ENCODE data around the gene FKBP5. TPM values are rescaled to one million over a fixed set of nuclear protein-coding genes. Genes with fewer than 3 reads are reported as not detected.
"Not testable (repeated sequence)": the region's sequence is repeated elsewhere in the genome, so short reads cannot be mapped to it uniquely, and the experiment has no call there.

The FKBP5 gene
- total RNA-seq (2014; rRNA removed; shearing (Covaris generic); ENCODE audit: low replicate concordance), result 9.4 and 10.3 TPM in 2 replicates

GRCh38 chr6:35688605-35689322, at the start of gene FKBP5:
Gene FKBP5, minus strand, starts transcription at chr6:35688915. Its CDS starts 46,091 bp downstream, at chr6:35642824.
- Histone ChIP-seq H3K27me3 (no peaks in the 10 kb centered on the region), H3K9me3 (no peaks in the 10 kb centered on the region), H3K4me3 (peak within 1 kb of the TSS; percentile 64), H3K36me3 (no peaks in the 10 kb centered on the region)
- DNase-seq, result peak; percentile 95

GRCh38 chr6:35737413-35738211, 48.9 kb upstream of the FKBP5 start:
- Histone ChIP-seq H3K9me3 (no peaks in the 10 kb centered on the region), H3K4me3 (no peak overlapping the region), H3K36me3 (no peaks in the 10 kb centered on the region), H3K27me3 (no peaks in the 10 kb centered on the region)
- DNase-seq, result no peak

- DNase-seq, result no peak
- H3K27me3 ChIP-seq, result no peaks in the 10 kb centered on the region
- no peaks in the 10 kb centered on the region for H3K9me3 ChIP-seq
- no peak within 1 kb of the TSS for H3K4me3 ChIP-seq
- H3K36me3 ChIP-seq, result no peaks in the 10 kb centered on the region
Measured at GRCh38 chr6:35736982-35737412, 48.3 kb upstream of the FKBP5 start, which contains the start of gene ARMC12. Gene ARMC12, plus strand, starts transcription at chr6:35737032. Its CDS starts 77 bp downstream, at chr6:35737109.

GRCh38 chr6:35736253-35736894, 47.7 kb upstream of the FKBP5 start:
- Histone ChIP-seq H3K36me3 (no peaks in the 10 kb centered on the region), H3K9me3 (no peaks in the 10 kb centered on the region), H3K4me3 (no peak overlapping the region), H3K27me3 (no peaks in the 10 kb centered on the region)
- DNase-seq, result peak; percentile 45

- H3K9me3 ChIP-seq, result no peaks in the 10 kb centered on the region
- no peak for DNase-seq
- H3K27me3 ChIP-seq, result no peaks in the 10 kb centered on the region
- no peak overlapping the region for H3K4me3 ChIP-seq
- H3K36me3 ChIP-seq, result no peaks in the 10 kb centered on the region
Measured at GRCh38 chr6:35735452-35735851, 46.7 kb upstream of the FKBP5 start.

GRCh38 chr6:35734319-35734718, 45.6 kb upstream of the FKBP5 start:
- H3K36me3 ChIP-seq, H3K4me3 ChIP-seq, DNase-seq, H3K9me3 ChIP-seq, H3K27me3 ChIP-seq: not testable (repeated sequence)

GRCh38 chr6:35733633-35734032, 44.9 kb upstream of the FKBP5 start:
- Histone ChIP-seq H3K4me3 (no peak overlapping the region), H3K9me3 (no peaks in the 10 kb centered on the region), H3K27me3 (no peaks in the 10 kb centered on the region), H3K36me3 (no peaks in the 10 kb centered on the region)
- DNase-seq, result no peak

GRCh38 chr6:35731736-35732532, 43.2 kb upstream of the FKBP5 start:
- Histone ChIP-seq H3K27me3 (no peaks in the 10 kb centered on the region), H3K9me3 (no peaks in the 10 kb centered on the region), H3K4me3 (peak overlapping the region; percentile 79), H3K36me3 (no peaks in the 10 kb centered on the region)
- DNase-seq, result peak; percentile 85

- peak; percentile 80 for DNase-seq
- Histone ChIP-seq H3K4me3 (peak overlapping the region; percentile 79), H3K27me3 (no peaks in the 10 kb centered on the region), H3K9me3 (no peaks in the 10 kb centered on the region), H3K36me3 (no peaks in the 10 kb centered on the region)
Measured at GRCh38 chr6:35731414-35731735, 42.7 kb upstream of the FKBP5 start.

DNA sequence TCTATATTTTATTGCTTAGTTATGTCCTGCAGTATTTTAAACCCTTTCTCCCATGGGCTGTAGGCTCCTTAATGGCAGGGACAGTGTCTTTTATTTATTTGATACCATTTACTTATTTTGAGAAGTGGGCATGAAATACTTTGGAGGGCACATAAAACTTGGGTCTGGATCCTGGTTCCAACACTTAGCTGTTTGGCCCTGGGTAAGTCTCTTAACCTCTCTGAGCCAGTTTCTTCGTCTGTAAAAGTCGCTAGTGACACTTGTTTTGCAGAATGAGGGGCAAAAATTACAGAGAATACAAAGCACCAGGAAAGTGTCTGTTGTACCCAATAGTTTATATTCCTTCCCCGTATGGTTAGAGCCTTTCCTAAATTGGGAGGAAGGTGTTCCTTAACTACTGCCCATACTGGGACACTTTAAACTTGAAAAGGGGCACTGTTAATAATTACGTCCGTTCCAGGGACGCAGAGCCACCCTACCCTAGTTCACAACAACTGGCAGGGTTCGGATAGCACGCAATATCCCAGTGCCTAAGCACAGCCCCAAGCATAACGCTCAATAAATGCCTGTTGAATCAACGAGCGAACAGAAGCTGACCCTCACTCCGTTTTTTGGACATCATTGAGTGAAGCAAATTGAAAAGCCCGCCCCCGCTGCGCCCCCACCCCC, 42.2 kb upstream of the FKBP5 start:
- H3K4me3 ChIP-seq, result no peak overlapping the region
- no peak for DNase-seq

DNA sequence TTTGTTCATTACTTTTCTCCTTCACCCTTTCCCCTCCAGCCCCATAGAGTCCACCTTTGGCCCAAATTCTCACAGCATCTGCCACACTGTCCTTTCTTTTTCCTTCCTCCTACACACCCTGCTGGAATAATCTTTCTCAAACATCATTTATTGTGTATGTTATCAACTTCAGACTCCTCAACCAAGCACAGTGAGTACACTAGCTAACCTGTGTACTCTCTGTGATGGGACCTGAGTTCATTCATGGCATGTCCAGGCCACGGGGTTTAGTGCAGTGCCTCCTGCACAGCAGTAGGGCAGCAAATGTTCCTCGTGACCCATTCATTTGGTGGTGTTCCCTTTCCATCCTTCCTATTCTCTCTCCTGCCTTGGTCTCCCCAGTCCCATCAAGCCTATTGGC, 41.0 kb upstream of the FKBP5 start:
- H3K27me3 ChIP-seq, result no peaks in the 10 kb centered on the region
- no peak for DNase-seq
- no peaks in the 10 kb centered on the region for H3K36me3 ChIP-seq
- no peaks in the 10 kb centered on the region for H3K9me3 ChIP-seq
- H3K4me3 ChIP-seq, result no peak overlapping the region

More for the DNA sequence above, 42.2 kb upstream of the FKBP5 start:
- Histone ChIP-seq H3K27me3 (no peaks in the 10 kb centered on the region), H3K9me3 (no peaks in the 10 kb centered on the region), H3K36me3 (no peaks in the 10 kb centered on the region)

- DNase-seq, result no peak
- no peak overlapping the region for H3K4me3 ChIP-seq
Measured at GRCh38 chr6:35728683-35729678, 40.3 kb upstream of the FKBP5 start.

GRCh38 chr6:35727935-35728682, 39.4 kb upstream of the FKBP5 start:
- no peaks in the 10 kb centered on the region for H3K27me3 ChIP-seq
- DNase-seq, result peak; percentile 87
- no peaks in the 10 kb centered on the region for H3K9me3 ChIP-seq
- H3K36me3 ChIP-seq, result no peaks in the 10 kb centered on the region
- peak overlapping the region; percentile 57 for H3K4me3 ChIP-seq

More at GRCh38 chr6:35728683-35729678, 40.3 kb upstream of the FKBP5 start:
- no peaks in the 10 kb centered on the region for H3K9me3 ChIP-seq
- H3K36me3 ChIP-seq, result no peaks in the 10 kb centered on the region
- no peaks in the 10 kb centered on the region for H3K27me3 ChIP-seq

DNA sequence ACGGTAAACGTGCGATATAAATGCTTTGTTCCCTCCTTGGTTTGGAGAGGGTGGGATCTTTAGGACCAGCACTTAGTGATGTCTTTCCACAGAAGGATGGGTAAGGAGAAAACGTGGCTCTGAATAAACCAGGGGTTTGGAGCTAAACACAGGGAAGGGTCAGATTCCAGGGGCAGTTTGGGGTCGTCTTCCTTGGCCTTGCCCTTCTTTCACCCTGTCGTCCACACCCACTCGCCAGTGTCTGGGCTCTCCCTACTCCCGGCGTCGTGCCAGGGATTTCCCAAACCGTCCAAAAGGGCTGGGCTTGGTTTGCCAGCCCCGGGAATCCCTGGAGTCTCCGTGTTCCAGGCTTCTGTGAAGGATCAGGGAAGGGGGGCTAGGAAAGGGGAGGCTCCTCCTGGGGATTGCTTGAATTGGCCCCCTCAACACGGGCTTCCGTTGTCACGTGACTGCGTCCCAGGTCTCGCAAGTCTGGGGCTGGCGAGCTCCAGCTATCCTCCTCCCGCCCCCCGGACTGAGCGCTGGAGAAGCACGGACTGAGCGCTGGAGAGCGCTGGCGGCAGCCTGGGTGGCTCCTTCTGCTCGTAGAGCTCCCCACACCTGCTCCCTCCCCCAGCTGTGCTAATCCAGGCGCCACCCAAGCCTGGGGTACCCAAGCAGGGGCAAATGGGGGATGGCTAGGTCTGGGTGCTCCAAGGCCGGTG, 38.7 kb upstream of the FKBP5 start:
- DNase-seq, result peak; percentile 64
- H3K27me3 ChIP-seq, result no peaks in the 10 kb centered on the region
- H3K36me3 ChIP-seq, result no peaks in the 10 kb centered on the region
- H3K9me3 ChIP-seq, result no peaks in the 10 kb centered on the region
- H3K4me3 ChIP-seq, result peak overlapping the region; percentile 57

Measured in MG63 (cell line).